ENCODE data around the gene EEF1B2. TPM values are rescaled to one million over a fixed set of nuclear protein-coding genes. Genes with fewer than 3 reads are reported as not detected.
A peak's percentile ranks its signal among the peaks of the same experiment; 100 is the strongest.
"Not testable (repeated sequence)": the region's sequence is repeated elsewhere in the genome, so short reads cannot be mapped to it uniquely, and the experiment has no call there.

EEF1B2 gene
- total RNA-seq, 2 experiments from 2014 or later = 1,109 to 1,132 TPM

GRCh38 chr2:206158563-206159345 is 941 bp upstream of the EEF1B2 start:
- ChIA-PET CTCF (interaction anchor here (2.0 kb wide), 1 partner anchor 72 kb away, joined by 13 read pairs; the partner anchor contains the start of gene INO80D), POLR2A (interaction anchor here (1.0 to 2.3 kb wide), 7 partner anchors 71 to 1466 kb away, joined by 5 to 34 read pairs (median 6); partner anchors contain the start of genes CREB1, FASTKD2, INO80D and MDH1B)
- H3K27me3 Mint-ChIP-seq = no peaks in the 10 kb centered on the region
- no peak for TF ChIP-seq CTCF (IDR thresholded peaks at IDR 0.05)
- Histone ChIP-seq H3K9me3 (ENCODE audit: control insufficient read depth in 1 of 2, insufficient read depth in 1 of 2, low read length in 2 of 2) (no peaks in the 10 kb centered on the region), H3K27ac (ENCODE audit: low read depth in 1 of 2, low read length in 2 of 2) (peak overlapping the region; percentile 85 to 92), H3K27me3 (ENCODE audit: control insufficient read depth in 1 of 2, insufficient read depth in 2 of 2, low read length in 2 of 2) (no peaks in the 10 kb centered on the region), H3K4me3 (ENCODE audit: low read length) (peak overlapping the region; percentile 82), H3K4me1 (ENCODE audit: insufficient read depth, low read length) (peaks cover 41% of the 10 kb centered on the region), H3K36me3 (ENCODE audit: insufficient read depth, low read length) (peaks cover 31% of the 10 kb centered on the region)
- H3K4me3 Mint-ChIP-seq = peak overlapping the region; percentile 99
- intact Hi-C loops (cut with DNase I, micrococcal nuclease) = loop anchor here (1.0 to 10.0 kb wide), 3 partner anchors 70 to 116 kb away; partner anchors contain the start of genes INO80D (in 1 of the 2) and ZDBF2 (in 1 of the 2)
- H3K27ac Mint-ChIP-seq = peak overlapping the region; percentile 97
- no peaks in the 10 kb centered on the region for H3K9me3 Mint-ChIP-seq
- H3K36me3 Mint-ChIP-seq (ENCODE audit: low read depth) = peaks cover 72% of the 10 kb centered on the region
- ATAC-seq (ENCODE audit: poor library complexity) (peak; percentile 4), DNase-seq (no peak)
- H3K4me1 Mint-ChIP-seq (ENCODE audit: low read depth) = peaks cover 74% of the 10 kb centered on the region

GRCh38 chr2:206160125-206160806 is 571 bp downstream of the EEF1B2 start:
- Mint-ChIP-seq H3K4me3 (peak overlapping the region; percentile 99), H3K27ac (peak overlapping the region; percentile 97), H3K4me1 (ENCODE audit: low read depth) (peaks cover 71% of the 10 kb centered on the region), H3K9me3 (no peaks in the 10 kb centered on the region), H3K27me3 (no peaks in the 10 kb centered on the region), H3K36me3 (ENCODE audit: low read depth) (peaks cover 72% of the 10 kb centered on the region)
- intact Hi-C loops (cut with DNase I, micrococcal nuclease) = loop anchor here (5.0 to 10.0 kb wide), 6 partner anchors 117 to 1555 kb away; partner anchors contain the start of genes CCNYL1 (in 1 of the 2), CREB1 (in 1 of the 2), FASTKD2 (in 1 of the 2) and MDH1B (in 1 of the 2)
- ChIA-PET CTCF (interaction anchor here (0.6 to 2.0 kb wide), 2 partner anchors 74 to 1313 kb away, joined by 3 to 13 read pairs; partner anchors contain the start of gene INO80D), POLR2A (interaction anchor here (0.6 to 2.3 kb wide), 8 partner anchors 64 to 1465 kb away, joined by 3 to 34 read pairs (median 6); partner anchors contain the start of genes FASTKD2, INO80D, MDH1B and METTL21A)
- DNase-seq = peak in 2 of 14 experiments; percentile 21 to 57
- peak; percentile 52 for ATAC-seq (ENCODE audit: poor library complexity)
- no peaks in the 10 kb centered on the region for H3K9me3 ChIP-seq (ENCODE audit: control insufficient read depth in 1 of 2, insufficient read depth in 1 of 2, low read length in 2 of 2)
- TF ChIP-seq CTCF (IDR thresholded peaks at IDR 0.05) = no peak
- H3K4me3 ChIP-seq (ENCODE audit: low read length) = peak overlapping the region; percentile 82
- peaks cover 35% of the 10 kb centered on the region for H3K4me1 ChIP-seq (ENCODE audit: insufficient read depth, low read length)
- peak overlapping the region; percentile 85 to 92 for H3K27ac ChIP-seq (ENCODE audit: low read depth in 1 of 2, low read length in 2 of 2)
- H3K27me3 ChIP-seq (ENCODE audit: control insufficient read depth in 1 of 2, insufficient read depth in 2 of 2, low read length in 2 of 2) = no peaks in the 10 kb centered on the region
- H3K36me3 ChIP-seq (ENCODE audit: insufficient read depth, low read length) = peaks cover 31% of the 10 kb centered on the region

GRCh38 chr2:206160807-206161179 is 1.1 kb downstream of the EEF1B2 start:
- peaks cover 72% of the 10 kb centered on the region for H3K36me3 Mint-ChIP-seq (ENCODE audit: low read depth)
- no peaks in the 10 kb centered on the region for H3K9me3 Mint-ChIP-seq
- Histone ChIP-seq H3K27me3 (ENCODE audit: control insufficient read depth in 1 of 2, insufficient read depth in 2 of 2, low read length in 2 of 2) (no peaks in the 10 kb centered on the region), H3K4me1 (ENCODE audit: insufficient read depth, low read length) (peaks cover 32% of the 10 kb centered on the region), H3K9me3 (ENCODE audit: control insufficient read depth in 1 of 2, insufficient read depth in 1 of 2, low read length in 2 of 2) (no peaks in the 10 kb centered on the region), H3K27ac (ENCODE audit: low read depth in 1 of 2, low read length in 2 of 2) (peak overlapping the region in 1 of 2 donors; percentile 92), H3K4me3 (ENCODE audit: low read length) (peak overlapping the region; percentile 82), H3K36me3 (ENCODE audit: insufficient read depth, low read length) (peaks cover 31% of the 10 kb centered on the region)
- H3K4me1 Mint-ChIP-seq (ENCODE audit: low read depth) = peaks cover 71% of the 10 kb centered on the region
- POLR2A ChIA-PET = interaction anchor here (0.6 to 2.3 kb wide), 7 partner anchors 75 to 1464 kb away, joined by 3 to 34 read pairs (median 6); partner anchors contain the start of genes FASTKD2, INO80D, MDH1B and METTL21A
- CTCF ChIA-PET = interaction anchor here (2.0 kb wide), 1 partner anchor 74 kb away, joined by 13 read pairs; the partner anchor contains the start of gene INO80D
- DNase-seq = no peak
- intact Hi-C loops (cut with DNase I, micrococcal nuclease) = loop anchor here (5.0 to 10.0 kb wide), 6 partner anchors 117 to 1554 kb away; partner anchors contain the start of genes CCNYL1 (in 1 of the 2), CREB1 (in 1 of the 2), FASTKD2 (in 1 of the 2) and MDH1B (in 1 of the 2)
- TF ChIP-seq CTCF (IDR thresholded peaks at IDR 0.05) = no peak
- peak overlapping the region; percentile 97 for H3K27ac Mint-ChIP-seq
- H3K27me3 Mint-ChIP-seq = no peaks in the 10 kb centered on the region
- H3K4me3 Mint-ChIP-seq = peak overlapping the region; percentile 99
- ATAC-seq (ENCODE audit: poor library complexity) = no peak

- H3K4me1 Mint-ChIP-seq (ENCODE audit: low read depth) = peaks cover 62% of the 10 kb centered on the region
- H3K9me3 Mint-ChIP-seq; DNase-seq; ATAC-seq (ENCODE audit: poor library complexity); H3K27me3 Mint-ChIP-seq; H3K27me3 ChIP-seq (ENCODE audit: control insufficient read depth in 1 of 2, insufficient read depth in 2 of 2, low read length in 2 of 2); H3K27ac ChIP-seq (ENCODE audit: low read depth in 1 of 2, low read length in 2 of 2); H3K4me3 ChIP-seq (ENCODE audit: low read length); H3K9me3 ChIP-seq (ENCODE audit: control insufficient read depth in 1 of 2, insufficient read depth in 1 of 2, low read length in 2 of 2): not testable (repeated sequence)
- H3K4me3 Mint-ChIP-seq = peak overlapping the region; percentile 38
- peaks cover 31% of the 10 kb centered on the region for H3K36me3 ChIP-seq (ENCODE audit: insufficient read depth, low read length)
- intact Hi-C loops (cut with DNase I, micrococcal nuclease) = loop anchor here (5.0 to 10.0 kb wide), 6 partner anchors 115 to 1552 kb away; partner anchors contain the start of genes CCNYL1 (in 1 of the 2), CREB1 (in 1 of the 2), FASTKD2 (in 1 of the 2) and MDH1B (in 1 of the 2)
- peaks cover 27% of the 10 kb centered on the region for H3K4me1 ChIP-seq (ENCODE audit: insufficient read depth, low read length)
- peaks cover 72% of the 10 kb centered on the region for H3K36me3 Mint-ChIP-seq (ENCODE audit: low read depth)
- POLR2A ChIA-PET = interaction anchor here (1.2 kb wide), 1 partner anchor 76 kb away, joined by 5 read pairs; the partner anchor contains the start of gene INO80D
- CTCF ChIA-PET = interaction anchor here (1.3 to 1.8 kb wide), 2 partner anchors 17 to 1463 kb away, joined by 3 to 4 read pairs; partner anchors contain the start of gene METTL21A
- peak overlapping the region; percentile 31 for H3K27ac Mint-ChIP-seq
These were observed 2.7 kb downstream of the EEF1B2 start for GRCh38 chr2:206162401-206162800.
